GM12878 (cell line): Measurements from ENCODE around the gene RAB43. TPM values are rescaled to one million over a fixed set of nuclear protein-coding genes. Genes with fewer than 3 reads are reported as not detected.

ENCODE experiments used
- ATAC-seq: fragments of 200-7000 bp; cut with Tn5 transposase; 3 replicates; pipeline ENCODE4 v1.9.1; 2020; ENCODE audit warnings: mild to moderate bottlenecking, moderate library complexity
- BruUV-seq: library from RNA; stranded (reverse); fragments of 400-500 nt; replicated peaks from 2 replicates; lab custom pipeline; 2021; lab: Mats Ljungman, UMichigan
- CTCF ChIA-PET: fragments of 300-600 bp; sonication (Branson Sonifier 250); formaldehyde crosslinking; extraction: SDS; loops from one replicate; lab custom pipeline; 2021; ENCODE audit warnings: inconsistent platforms; lab: Yijun Ruan, JAX
- POLR2A ChIA-PET: fragments of 350-600 bp; formaldehyde crosslinking; extraction: SDS; loops from one replicate; lab custom pipeline; 2021; ENCODE audit warnings: inconsistent platforms; lab: Charles Lee
- RAD21 ChIA-PET: fragments of 300-600 bp; sonication (Branson Sonifier 250); formaldehyde crosslinking; loops from one replicate; lab custom pipeline; 2023; ENCODE audit warnings: antibody characterized with exemption; ENCODE audit not compliant: unreplicated experiment; lab: Charles Lee
- SMC1A ChIA-PET: fragments of 300-600 bp; sonication (Branson Sonifier 250); formaldehyde crosslinking; loops from one replicate; lab custom pipeline; 2023; ENCODE audit not compliant: unreplicated experiment, uncharacterized antibody; lab: Charles Lee
- DNase-seq: peaks from one replicate; pipeline ENCODE4 v3.0.0-alpha.2; 2011; ENCODE audit warnings: low read depth, low spot score
- FAIRE-seq: peaks from 3 replicates; lab custom pipeline; 2011; peaks lifted over from hg19 to GRCh38; lab: Jason Lieb, UNC
- H2AFZ ChIP-seq: 2 replicates; pipeline ENCODE4 v1.6.0; 2011; ENCODE audit warnings: low read depth, low read length, control low read depth; ENCODE audit not compliant: control insufficient read depth
- H3K27ac ChIP-seq: 2 replicates; pipeline ENCODE4 v1.5.1; 2011; ENCODE audit warnings: control low read depth; ENCODE audit not compliant: control insufficient read depth, insufficient read depth
- H3K27me3 ChIP-seq, 2 experiments: replicated peaks in 1 of 2; 2 replicates each; pipeline versions ENCODE4 v1.6.0 to v1.6.1; 2011; ENCODE audit warnings: low read length in 1 of 2; ENCODE audit not compliant: control insufficient read depth in 2 of 2, insufficient read depth in 2 of 2
- H3K36me3 ChIP-seq, 2 experiments: 2 replicates each; pipeline ENCODE4 v1.5.1; 2011; ENCODE audit warnings: low read length in 1 of 2; ENCODE audit not compliant: control insufficient read depth in 2 of 2, insufficient read depth in 2 of 2
- H3K4me1 ChIP-seq: 2 replicates; pipeline ENCODE4 v1.6.1; 2011; ENCODE audit warnings: mild to moderate bottlenecking, low read length, moderate library complexity, mixed read lengths; ENCODE audit not compliant: control insufficient read depth, insufficient read depth
- H3K4me2 ChIP-seq: 2 replicates; pipeline ENCODE4 v1.6.0; 2011; ENCODE audit warnings: control low read depth; ENCODE audit not compliant: control insufficient read depth, insufficient read depth
- H3K4me3 ChIP-seq: fragments of 200-600 bp; sonication (generic); 2 replicates; pipeline ENCODE4 v1.5.1; 2016
- H3K79me2 ChIP-seq: 2 replicates; pipeline ENCODE4 v1.6.0; 2011; ENCODE audit warnings: low read length; ENCODE audit not compliant: control insufficient read depth, insufficient read depth
- H3K9ac ChIP-seq: 2 replicates; pipeline ENCODE4 v1.8.0; 2011; ENCODE audit warnings: low read length, control low read depth, mixed read lengths; ENCODE audit not compliant: control insufficient read depth, insufficient read depth
- H3K9me3 ChIP-seq: replicated peaks from 3 replicates; pipeline ENCODE4 v1.5.1; 2011; ENCODE audit warnings: mild to moderate bottlenecking, low read length; ENCODE audit not compliant: control insufficient read depth, insufficient read depth
- H4K20me1 ChIP-seq: 2 replicates; pipeline ENCODE4 v1.6.0; 2011; ENCODE audit not compliant: control insufficient read depth, insufficient read depth
- BHLHE40 ChIP-seq, 2 experiments: fragments of 450-650 bp in 1 of 2; IDR thresholded peaks; 2 replicates each; pipeline ENCODE4 v1.6.1; 2011 to 2017; ENCODE audit warnings: low read depth in 2 of 2, borderline replicate concordance in 1 of 2, improper control_type of control experiment in 1 of 2, low read length in 1 of 2, mild to moderate bottlenecking in 1 of 2
- CBX3 ChIP-seq: fragments of 200-600 bp; sonication (generic); IDR thresholded peaks from 2 replicates; pipeline ENCODE4 v1.6.1; 2016; ENCODE audit warnings: low read depth, borderline replicate concordance
- CREM ChIP-seq: IDR thresholded peaks from 2 replicates; pipeline ENCODE4 v1.6.1; 2014; ENCODE audit warnings: antibody characterized with exemption, low read depth
- HDGF ChIP-seq: fragments of 450-650 bp; IDR thresholded peaks from 2 replicates; pipeline ENCODE4 v1.6.1; 2016; ENCODE audit warnings: antibody characterized with exemption
- JUNB ChIP-seq: IDR thresholded peaks from 2 replicates; pipeline ENCODE4 v1.6.1; 2016; ENCODE audit warnings: antibody characterized with exemption, mild to moderate bottlenecking
- KDM1A ChIP-seq: fragments of 200-600 bp; sonication (generic); IDR thresholded peaks from 2 replicates; pipeline ENCODE4 v1.6.1; 2016; ENCODE audit warnings: borderline replicate concordance
- RELA ChIP-seq: fragments of 450-650 bp; IDR thresholded peaks from 2 replicates; pipeline ENCODE4 v1.8.0; 2014; ENCODE audit warnings: borderline replicate concordance; ENCODE audit not compliant: partially characterized antibody
- RFX5 ChIP-seq: IDR thresholded peaks from 2 replicates; pipeline ENCODE4 v1.6.1; 2011; ENCODE audit warnings: low read depth, low read length, improper control_type of control experiment
- SIX5 ChIP-seq: IDR thresholded peaks from 2 replicates; pipeline ENCODE4 v1.6.1; 2011; ENCODE audit warnings: mild to moderate bottlenecking, low read depth, low read length, moderate library complexity; ENCODE audit not compliant: severe bottlenecking
- SP1 ChIP-seq: IDR thresholded peaks from one replicate; pipeline ENCODE4 v1.6.1; 2011; ENCODE audit warnings: low read depth, low read length
- WGBS: methylation state at CpG from one replicate; pipeline ENCODE4 v1.1.6; 2016; ENCODE audit warnings: low lambda C conversion rate; ENCODE audit not compliant: insufficient replicate concordance, insufficient coverage; ENCODE audit errors: missing lambda C conversion rate; 5-methylcytosine and 5-hydroxymethylcytosine counted together
- in situ Hi-C: fragments of 300-500 bp; cut with MboI; formaldehyde crosslinking; loops from 9 replicates; pipeline ENCODE4 v1.14.3; 2018; ENCODE audit warnings: mixed read lengths
- intact Hi-C: fragments of 100-400 bp; cut with micrococcal nuclease; formaldehyde crosslinking; loops from one replicate; pipeline ENCODE4 v1.14.2; 2022; ENCODE audit not compliant: unreplicated experiment
- polyA plus RNA-seq, 11 experiments: library from polyadenylated mRNA; depleted of rRNA in 4 of 11; unstranded in 6 of 11; stranded (reverse) in 5 of 11; fragments of >200 nt; fragmentation: Nextera tagmentation in 4 of 11; fragmentation: Illumina TruSeq in 1 of 11; extraction: Ambion mirVana in 4 of 11; extraction: Trizol in 1 of 11; gene quantifications; 1 replicate in 1 of 11; 2 replicates in 10 of 11; pipeline versions ENCODE4 v1.2.1 to v1.2.3, GENCODE V29; 2011 to 2016; ENCODE audit warnings: inconsistent platforms in 2 of 11, missing spikeins in 2 of 11, low read depth in 1 of 11
- total RNA-seq, 4 experiments: library from RNA; depleted of rRNA in 3 of 4; stranded (reverse); fragments of >200 nt in 3 of 4; fragmentation: Illumina TruSeq in 1 of 4; extraction: Trizol in 1 of 4; gene quantifications; 2 replicates each; pipeline versions ENCODE4 v1.2.1 to v1.2.3, GENCODE V29; 2013 to 2021
- TF ChIP-seq, protein P1 (sequence below): fragments of 450-650 bp; conservative IDR thresholded peaks from 2 replicates; pipeline ENCODE4 v1.6.1; 2017; ENCODE audit warnings: mild to moderate bottlenecking, moderate library complexity
- TF ChIP-seq, protein P2 (sequence below): fragments of 450-650 bp; IDR thresholded peaks from 2 replicates; pipeline ENCODE4 v1.6.1; 2017; ENCODE audit warnings: antibody characterized with exemption, mild to moderate bottlenecking, moderate library complexity

Gene RAB43
- total and polyA plus RNA-seq, 10 of the 15 experiments (the other 5 are each of a cell fraction or from before 2014, with no cell fraction given): 0.08 to 14.0 (median 4.0) TPM

DNA sequence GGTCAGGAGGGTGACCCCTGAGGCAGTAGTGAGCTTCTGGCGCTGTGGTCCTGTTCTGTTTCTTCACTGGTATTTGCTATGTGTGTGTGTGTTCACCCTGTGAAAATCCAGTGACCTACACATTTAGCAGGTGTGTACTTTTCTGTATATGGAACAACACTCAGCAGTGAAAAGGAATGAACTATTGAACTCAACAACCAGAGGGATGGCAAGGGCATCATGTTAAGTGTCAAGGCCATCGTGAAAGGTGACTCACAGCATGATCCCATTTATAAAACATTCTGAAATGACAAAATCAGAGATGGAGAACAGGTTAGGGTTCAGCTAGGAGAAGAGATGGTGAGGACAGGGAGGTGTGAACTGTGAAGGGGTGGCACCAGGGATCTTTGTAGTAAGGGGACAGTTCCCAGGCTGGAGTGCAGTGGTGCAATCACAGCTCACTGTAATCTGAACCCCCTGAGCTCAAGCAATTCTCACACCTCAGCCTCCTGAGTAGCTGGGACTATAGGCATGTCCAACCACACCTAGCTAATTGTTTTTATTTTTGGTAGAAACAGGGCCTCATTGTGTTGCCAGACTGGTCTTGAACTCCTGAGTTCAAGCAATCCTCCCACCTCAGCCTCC is 10.0 kb upstream of the RAB43 start:
- Histone ChIP-seq H4K20me1 (no peaks in the 10 kb centered on the region), H3K27me3 (no peaks in the 10 kb centered on the region), H2AFZ (no peak overlapping the region), H3K4me1 (no peaks in the 10 kb centered on the region), H3K36me3 (peaks cover 17 to 23% of the 10 kb centered on the region in 2 experiments; a peak in 3 of 4 replicates), H3K79me2 (no peaks in the 10 kb centered on the region), H3K9ac (no peak overlapping the region), H3K27ac (no peak overlapping the region), H3K4me2 (no peak overlapping the region), H3K9me3 (no peaks in the 10 kb centered on the region), H3K4me3 (no peak overlapping the region)
- FAIRE-seq: no peak
- in situ Hi-C loops (no loop called here), intact Hi-C loops (no loop called here)
- no peak for ATAC-seq
- ChIA-PET SMC1A (interaction anchor here (0.9 to 2.1 kb wide), 2 partner anchors 10 to 14 kb away, joined by 3 to 5 read pairs; partner anchors contain the start of gene RAB43), CTCF (interaction anchor here (0.6 kb wide), 1 partner anchor 78 kb away, joined by 3 read pairs; no protein-coding TSS in a partner anchor), POLR2A (interaction anchor here (0.5 kb wide), 1 partner anchor 213 kb away, joined by 6 read pairs; no protein-coding TSS in a partner anchor), RAD21 (interaction anchor here (1.6 kb wide), 1 partner anchor 78 kb away, joined by 4 read pairs; no protein-coding TSS in a partner anchor)
- DNase-seq: no peak
- no TSS peak for BruUV-seq
- 95% methylated on average over 2 of the region's 2 CpGs for WGBS
- no peak for TF ChIP-seq HDGF
- TF ChIP-seq, all 136 proteins: peak for 0

DNA sequence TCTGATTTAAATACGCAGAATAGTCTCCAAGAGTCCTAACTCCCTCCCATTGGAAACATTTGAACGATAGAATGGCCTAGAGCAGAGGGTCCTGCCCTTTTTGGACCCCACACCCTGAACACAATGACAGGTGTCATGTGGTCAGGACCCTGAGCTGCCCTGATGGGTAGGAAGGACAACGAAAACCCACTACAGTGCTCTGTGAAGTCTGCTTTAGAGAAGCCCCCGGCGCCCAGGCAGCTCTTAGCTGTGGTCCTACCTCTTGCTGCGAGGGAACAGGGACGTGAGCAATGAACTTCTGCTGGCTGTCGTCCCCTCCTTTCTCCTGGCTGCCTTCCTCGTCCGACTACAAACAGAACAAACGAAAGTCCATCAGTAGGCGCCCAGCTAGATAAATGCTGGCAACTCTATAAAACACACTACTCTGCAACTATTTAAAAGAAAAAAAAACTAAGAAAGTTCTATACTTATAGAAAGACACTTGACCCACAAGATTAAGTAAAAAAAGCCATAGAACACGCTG is 8.7 kb upstream of the RAB43 start:
- Histone ChIP-seq H3K27ac (no peak overlapping the region), H3K4me2 (no peak overlapping the region), H3K27me3 (no peaks in the 10 kb centered on the region), H3K9me3 (no peaks in the 10 kb centered on the region), H3K79me2 (no peaks in the 10 kb centered on the region), H3K9ac (no peak overlapping the region), H2AFZ (no peak overlapping the region), H3K4me3 (no peak overlapping the region), H3K4me1 (no peaks in the 10 kb centered on the region), H3K36me3 (peaks cover 14 to 23% of the 10 kb centered on the region in 2 experiments; a peak in 3 of 4 replicates), H4K20me1 (no peaks in the 10 kb centered on the region)
- WGBS: 97% methylated on average over 13 of the region's 13 CpGs
- POLR2A ChIA-PET: no interaction called here
- in situ Hi-C loops (no loop called here), intact Hi-C loops (no loop called here)
- BruUV-seq: no TSS peak
- SMC1A ChIA-PET: no interaction called here
- ATAC-seq (no peak), DNase-seq (no peak), FAIRE-seq (no peak)
- RAD21 ChIA-PET: no interaction called here
- CTCF ChIA-PET: no interaction called here
- TF ChIP-seq BHLHE40 (IDR thresholded peaks at IDR 0.05; ENCODE audit: borderline replicate concordance in 1 of 2, low read depth in 2 of 2, low read length in 1 of 2) (no peak), RFX5 (no peak), CREM (no peak), SP1 (no peak), RELA (no peak), JUNB (no peak), CBX3 (no peak), KDM1A (no peak), SIX5 (no peak)
- TF ChIP-seq, protein P1, sequence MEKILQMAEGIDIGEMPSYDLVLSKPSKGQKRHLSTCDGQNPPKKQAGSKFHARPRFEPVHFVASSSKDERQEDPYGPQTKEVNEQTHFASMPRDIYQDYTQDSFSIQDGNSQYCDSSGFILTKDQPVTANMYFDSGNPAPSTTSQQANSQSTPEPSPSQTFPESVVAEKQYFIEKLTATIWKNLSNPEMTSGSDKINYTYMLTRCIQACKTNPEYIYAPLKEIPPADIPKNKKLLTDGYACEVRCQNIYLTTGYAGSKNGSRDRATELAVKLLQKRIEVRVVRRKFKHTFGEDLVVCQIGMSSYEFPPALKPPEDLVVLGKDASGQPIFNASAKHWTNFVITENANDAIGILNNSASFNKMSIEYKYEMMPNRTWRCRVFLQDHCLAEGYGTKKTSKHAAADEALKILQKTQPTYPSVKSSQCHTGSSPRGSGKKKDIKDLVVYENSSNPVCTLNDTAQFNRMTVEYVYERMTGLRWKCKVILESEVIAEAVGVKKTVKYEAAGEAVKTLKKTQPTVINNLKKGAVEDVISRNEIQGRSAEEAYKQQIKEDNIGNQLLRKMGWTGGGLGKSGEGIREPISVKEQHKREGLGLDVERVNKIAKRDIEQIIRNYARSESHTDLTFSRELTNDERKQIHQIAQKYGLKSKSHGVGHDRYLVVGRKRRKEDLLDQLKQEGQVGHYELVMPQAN: no peak
- TF ChIP-seq, protein P2, sequence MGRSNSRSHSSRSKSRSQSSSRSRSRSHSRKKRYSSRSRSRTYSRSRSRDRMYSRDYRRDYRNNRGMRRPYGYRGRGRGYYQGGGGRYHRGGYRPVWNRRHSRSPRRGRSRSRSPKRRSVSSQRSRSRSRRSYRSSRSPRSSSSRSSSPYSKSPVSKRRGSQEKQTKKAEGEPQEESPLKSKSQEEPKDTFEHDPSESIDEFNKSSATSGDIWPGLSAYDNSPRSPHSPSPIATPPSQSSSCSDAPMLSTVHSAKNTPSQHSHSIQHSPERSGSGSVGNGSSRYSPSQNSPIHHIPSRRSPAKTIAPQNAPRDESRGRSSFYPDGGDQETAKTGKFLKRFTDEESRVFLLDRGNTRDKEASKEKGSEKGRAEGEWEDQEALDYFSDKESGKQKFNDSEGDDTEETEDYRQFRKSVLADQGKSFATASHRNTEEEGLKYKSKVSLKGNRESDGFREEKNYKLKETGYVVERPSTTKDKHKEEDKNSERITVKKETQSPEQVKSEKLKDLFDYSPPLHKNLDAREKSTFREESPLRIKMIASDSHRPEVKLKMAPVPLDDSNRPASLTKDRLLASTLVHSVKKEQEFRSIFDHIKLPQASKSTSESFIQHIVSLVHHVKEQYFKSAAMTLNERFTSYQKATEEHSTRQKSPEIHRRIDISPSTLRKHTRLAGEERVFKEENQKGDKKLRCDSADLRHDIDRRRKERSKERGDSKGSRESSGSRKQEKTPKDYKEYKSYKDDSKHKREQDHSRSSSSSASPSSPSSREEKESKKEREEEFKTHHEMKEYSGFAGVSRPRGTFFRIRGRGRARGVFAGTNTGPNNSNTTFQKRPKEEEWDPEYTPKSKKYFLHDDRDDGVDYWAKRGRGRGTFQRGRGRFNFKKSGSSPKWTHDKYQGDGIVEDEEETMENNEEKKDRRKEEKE: no peak
